OCI-LY3 (cell line): Measurements from ENCODE around the gene CDK7.

ENCODE experiments used
- H2AFZ ChIP-seq: fragments of 200-600, 300-600 bp; shearing (Covaris generic); 2 replicates; pipeline ENCODE4 v1.6.0; 2014; ENCODE audit warnings: antibody characterized with exemption, low read depth, low read length
- H3K27ac ChIP-seq: fragments of 200-600, 300-600 bp; sonication (generic); 2 replicates; pipeline ENCODE4 v1.5.1; 2014; ENCODE audit warnings: mild to moderate bottlenecking, low read length, moderate library complexity, mixed read lengths
- H3K27me3 ChIP-seq: fragments of 200-600, 300-600 bp; sonication (generic); 2 replicates; pipeline ENCODE4 v1.6.1; 2014; ENCODE audit warnings: low read depth, low read length, mixed read lengths
- H3K36me3 ChIP-seq: fragments of 200-600, 300-600 bp; sonication (generic); replicated peaks from 2 replicates; pipeline ENCODE3; 2014; ENCODE audit warnings: low read depth, low read length, mixed read lengths
- H3K4me1 ChIP-seq: fragments of 300-600, 200-600 bp; sonication (generic); 2 replicates; pipeline ENCODE4 v1.6.1; 2014; ENCODE audit warnings: low read length, mixed read lengths
- H3K4me2 ChIP-seq: fragments of 200-600, 300-600 bp; sonication (generic); 2 replicates; pipeline ENCODE4 v1.6.1; 2014; ENCODE audit warnings: low read length, mixed read lengths
- H3K4me3 ChIP-seq: fragments of 300-600, 200-600 bp; sonication (generic); 2 replicates; pipeline ENCODE4 v1.5.1; 2014; ENCODE audit warnings: antibody characterized with exemption, mild to moderate bottlenecking, low read length, moderate library complexity
- H3K79me2 ChIP-seq: fragments of 300-600, 200-600 bp; shearing (Covaris generic); 2 replicates; pipeline ENCODE4 v1.6.1; 2014; ENCODE audit warnings: mild to moderate bottlenecking, low read length, mixed read lengths
- H3K9ac ChIP-seq: fragments of 300-600, 200-600 bp; shearing (Covaris generic); 2 replicates; pipeline ENCODE4 v1.6.0; 2014; ENCODE audit warnings: mild to moderate bottlenecking, low read length, moderate library complexity
- H3K9me3 ChIP-seq: fragments of 200-600, 300-600 bp; shearing (Covaris generic); 2 replicates; pipeline ENCODE4 v1.6.1; 2014; ENCODE audit warnings: low read length, mixed read lengths; ENCODE audit not compliant: insufficient read depth
- H4K20me1 ChIP-seq: fragments of 200-600, 300-600 bp; sonication (generic); 2 replicates; pipeline ENCODE4 v1.6.1; 2016; ENCODE audit warnings: low read length, mixed read lengths; ENCODE audit not compliant: insufficient read depth
- CTCF ChIP-seq: fragments of 200-600, 300-600 bp; sonication (generic); IDR thresholded peaks from 2 replicates; pipeline ENCODE4 v1.5.1; 2014; ENCODE audit warnings: antibody characterized with exemption, low read length, low read depth
- EZH2phosphoT487 ChIP-seq: fragments of 200-600 bp; shearing (Covaris generic); IDR thresholded peaks from 2 replicates; pipeline ENCODE4 v1.6.1; 2018; ENCODE audit warnings: antibody characterized with exemption, mixed run types, low read depth

Gene CDK7

GRCh38 chr5:69202497-69202896 is 32.2 kb upstream of the CDK7 start:
- no peak for TF ChIP-seq CTCF
- TF ChIP-seq EZH2phosphoT487 = no peak
- H3K36me3 ChIP-seq = peaks cover 3% of the 10 kb centered on the region

GRCh38 chr5:69206528-69207190 is 28.0 kb upstream of the CDK7 start:
- H2AFZ ChIP-seq = no peak overlapping the region
- no peak overlapping the region for H3K4me2 ChIP-seq
- H3K9me3 ChIP-seq = no peaks in the 10 kb centered on the region
- H3K27me3 ChIP-seq = no peaks in the 10 kb centered on the region
- H3K9ac ChIP-seq = no peak overlapping the region
- TF ChIP-seq CTCF (no peak), EZH2phosphoT487 (no peak)
- H3K36me3 ChIP-seq = no peaks in the 10 kb centered on the region
- no peak overlapping the region for H3K27ac ChIP-seq
- H4K20me1 ChIP-seq = no peaks in the 10 kb centered on the region
- H3K79me2 ChIP-seq = no peaks in the 10 kb centered on the region
- no peaks in the 10 kb centered on the region for H3K4me1 ChIP-seq
- no peak overlapping the region for H3K4me3 ChIP-seq

More at GRCh38 chr5:69202497-69202896, 32.2 kb upstream of the CDK7 start:
- Histone ChIP-seq H3K4me3 (no peak overlapping the region), H3K9me3 (no peaks in the 10 kb centered on the region), H4K20me1 (no peaks in the 10 kb centered on the region), H3K9ac (no peak overlapping the region), H3K27me3 (no peaks in the 10 kb centered on the region), H2AFZ (no peak overlapping the region), H3K79me2 (no peaks in the 10 kb centered on the region), H3K4me2 (no peak overlapping the region), H3K4me1 (no peaks in the 10 kb centered on the region), H3K27ac (no peak overlapping the region)

GRCh38 chr5:69209602-69210001 is 25.1 kb upstream of the CDK7 start:
- Histone ChIP-seq H2AFZ (no peak overlapping the region), H3K9ac (no peak overlapping the region), H3K9me3 (no peaks in the 10 kb centered on the region), H3K4me2 (no peak overlapping the region), H3K36me3 (no peaks in the 10 kb centered on the region), H3K4me1 (no peaks in the 10 kb centered on the region), H3K27me3 (no peaks in the 10 kb centered on the region), H3K4me3 (no peak overlapping the region), H3K27ac (no peak overlapping the region), H3K79me2 (no peaks in the 10 kb centered on the region), H4K20me1 (no peaks in the 10 kb centered on the region)
- TF ChIP-seq CTCF (no peak), EZH2phosphoT487 (no peak)

- Histone ChIP-seq H3K9ac (no peak overlapping the region), H4K20me1 (no peaks in the 10 kb centered on the region), H3K27ac (no peak overlapping the region), H3K4me2 (no peak overlapping the region), H3K36me3 (no peaks in the 10 kb centered on the region), H3K9me3 (no peaks in the 10 kb centered on the region), H3K27me3 (no peaks in the 10 kb centered on the region), H3K4me1 (no peaks in the 10 kb centered on the region), H3K4me3 (no peak overlapping the region), H3K79me2 (no peaks in the 10 kb centered on the region), H2AFZ (no peak overlapping the region)
- TF ChIP-seq CTCF = no peak
- no peak for TF ChIP-seq EZH2phosphoT487
Measured at GRCh38 chr5:69211200-69211599, 23.5 kb upstream of the CDK7 start.
